RWPE2 (cell line): Measurements from ENCODE around the gene CTNNA2.

Experiments used
- ATAC-seq: fragments of 200-7000 bp; cut with Tn5 transposase; 3 replicates; pipeline ENCODE4 v1.9.1; 2021; ENCODE audit warnings: low read depth
- DNase-seq: peaks from one replicate; pipeline ENCODE4 v3.0.0-alpha.2; 2020; ENCODE audit warnings: low spot score
- H3K27ac ChIP-seq: fragments of 450-650 bp; 2 replicates; pipeline ENCODE4 v1.5.1; 2017; ENCODE audit warnings: mild to moderate bottlenecking; ENCODE audit not compliant: poor library complexity, severe bottlenecking
- H3K27me3 ChIP-seq: fragments of 250-450 bp; sonication (Bioruptor Pico); 2 replicates; pipeline ENCODE4 v1.5.1; 2021; ENCODE audit warnings: mild to moderate bottlenecking, moderate library complexity; ENCODE audit not compliant: insufficient read depth, poor library complexity, severe bottlenecking
- H3K36me3 ChIP-seq: fragments of 250-450 bp; sonication (Bioruptor Pico); 2 replicates; pipeline ENCODE4 v1.5.1; 2020; ENCODE audit warnings: low read depth, mild to moderate bottlenecking, moderate library complexity
- H3K4me1 ChIP-seq: fragments of 250-450 bp; sonication (Bioruptor Pico); 2 replicates; pipeline ENCODE4 v1.5.1; 2021; ENCODE audit warnings: mild to moderate bottlenecking, moderate library complexity; ENCODE audit not compliant: insufficient read depth, poor library complexity, severe bottlenecking
- H3K4me3 ChIP-seq: fragments of 250-450 bp; sonication (Bioruptor Pico); 2 replicates; pipeline ENCODE4 v1.5.1; 2021; ENCODE audit warnings: mild to moderate bottlenecking, moderate library complexity; ENCODE audit not compliant: severe bottlenecking
- H3K9me3 ChIP-seq: fragments of 250-450 bp; sonication (Bioruptor Pico); 2 replicates; pipeline ENCODE4 v1.5.1; 2021; ENCODE audit warnings: mild to moderate bottlenecking, moderate library complexity; ENCODE audit not compliant: severe bottlenecking
- TF ChIP-seq, protein P1 (sequence below): fragments of 450-650 bp; IDR thresholded peaks from one replicate; pipeline ENCODE4 v1.5.1; 2017; ENCODE audit warnings: mild to moderate bottlenecking, moderate library complexity; ENCODE audit not compliant: poor library complexity, severe bottlenecking

The CTNNA2 gene

DNA sequence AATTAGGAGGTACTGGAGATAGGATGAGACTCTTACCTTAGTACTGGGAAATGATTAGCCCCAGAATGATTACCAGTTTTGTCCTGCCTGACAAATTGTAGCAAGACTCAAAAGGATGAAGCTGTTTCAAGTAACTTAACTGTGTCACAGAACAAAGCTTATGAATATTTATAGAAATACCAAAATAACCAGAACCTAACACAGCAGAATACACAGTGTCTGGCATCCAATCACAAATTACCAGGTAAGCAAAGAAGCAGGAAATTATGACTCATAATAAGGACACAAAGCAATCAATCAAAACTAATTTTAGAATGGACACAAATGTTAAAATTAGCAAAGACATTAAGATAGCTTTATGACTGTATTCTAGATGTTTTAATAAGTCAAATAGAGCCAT, 91.9 kb downstream of the CTNNA2 start:
- no peak for ATAC-seq
- TF ChIP-seq, protein P1, sequence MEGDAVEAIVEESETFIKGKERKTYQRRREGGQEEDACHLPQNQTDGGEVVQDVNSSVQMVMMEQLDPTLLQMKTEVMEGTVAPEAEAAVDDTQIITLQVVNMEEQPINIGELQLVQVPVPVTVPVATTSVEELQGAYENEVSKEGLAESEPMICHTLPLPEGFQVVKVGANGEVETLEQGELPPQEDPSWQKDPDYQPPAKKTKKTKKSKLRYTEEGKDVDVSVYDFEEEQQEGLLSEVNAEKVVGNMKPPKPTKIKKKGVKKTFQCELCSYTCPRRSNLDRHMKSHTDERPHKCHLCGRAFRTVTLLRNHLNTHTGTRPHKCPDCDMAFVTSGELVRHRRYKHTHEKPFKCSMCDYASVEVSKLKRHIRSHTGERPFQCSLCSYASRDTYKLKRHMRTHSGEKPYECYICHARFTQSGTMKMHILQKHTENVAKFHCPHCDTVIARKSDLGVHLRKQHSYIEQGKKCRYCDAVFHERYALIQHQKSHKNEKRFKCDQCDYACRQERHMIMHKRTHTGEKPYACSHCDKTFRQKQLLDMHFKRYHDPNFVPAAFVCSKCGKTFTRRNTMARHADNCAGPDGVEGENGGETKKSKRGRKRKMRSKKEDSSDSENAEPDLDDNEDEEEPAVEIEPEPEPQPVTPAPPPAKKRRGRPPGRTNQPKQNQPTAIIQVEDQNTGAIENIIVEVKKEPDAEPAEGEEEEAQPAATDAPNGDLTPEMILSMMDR: no peak
- H3K9me3 ChIP-seq: peaks cover 2% of the 10 kb centered on the region
- DNase-seq: no peak
- peaks cover 16% of the 10 kb centered on the region for H3K27me3 ChIP-seq
- H3K4me1 ChIP-seq: no peaks in the 10 kb centered on the region
- no peak overlapping the region for H3K27ac ChIP-seq
- no peaks in the 10 kb centered on the region for H3K36me3 ChIP-seq
- no peak overlapping the region for H3K4me3 ChIP-seq

DNA sequence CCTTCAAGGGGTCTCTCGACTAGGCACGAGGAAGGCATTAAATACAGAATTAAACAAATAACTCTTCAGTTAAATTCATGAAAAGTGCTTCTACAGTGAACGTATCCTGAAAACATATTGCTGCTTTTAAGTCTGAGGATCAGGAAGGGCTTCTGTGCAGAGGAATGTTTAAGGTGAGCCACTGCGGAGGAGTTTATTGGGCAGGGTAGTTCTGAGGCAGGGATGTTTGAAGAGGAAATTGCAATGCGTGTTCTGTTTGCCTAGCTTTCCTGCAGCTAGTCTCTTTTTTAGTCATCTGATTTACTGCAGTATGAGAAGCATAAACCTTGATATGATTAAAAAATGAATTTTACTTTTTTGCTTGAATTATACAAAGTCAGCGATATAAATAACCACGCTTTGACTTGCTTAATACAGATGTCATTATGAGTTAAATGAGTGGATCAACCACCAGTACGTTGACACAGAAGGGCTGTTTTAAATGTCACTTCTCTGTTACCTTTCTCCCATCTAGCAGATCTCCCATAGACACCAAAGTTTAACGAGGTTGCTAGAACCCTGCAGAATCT, 98.7 kb downstream of the CTNNA2 start:
- Histone ChIP-seq H3K9me3 (peaks cover 2% of the 10 kb centered on the region), H3K4me1 (no peaks in the 10 kb centered on the region), H3K27me3 (peaks cover 27% of the 10 kb centered on the region), H3K27ac (no peak overlapping the region), H3K4me3 (no peak overlapping the region), H3K36me3 (no peaks in the 10 kb centered on the region)
- TF ChIP-seq, protein P1: no peak
- ATAC-seq: no peak
- no peak for DNase-seq

DNA sequence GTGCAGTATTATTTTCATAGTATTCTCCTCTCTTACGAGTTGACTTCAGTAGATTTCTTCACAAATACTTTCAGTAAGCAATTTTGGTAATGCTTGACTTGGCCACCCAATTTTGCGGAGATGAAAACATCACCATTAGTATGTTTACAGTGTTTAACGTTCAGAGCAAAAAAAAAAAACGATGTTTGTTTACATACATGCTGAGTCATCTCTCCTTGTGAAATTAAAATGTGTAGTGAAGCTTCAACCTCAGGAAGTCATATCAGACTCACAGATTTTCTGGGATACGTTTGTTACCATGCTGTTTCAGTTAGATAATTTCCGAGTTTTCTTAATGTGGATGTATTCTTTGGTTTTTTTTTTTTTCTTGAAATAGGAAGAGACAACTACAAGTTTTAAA, 100.1 kb downstream of the CTNNA2 start:
- H3K36me3 ChIP-seq: no peaks in the 10 kb centered on the region
- H3K4me1 ChIP-seq: no peaks in the 10 kb centered on the region
- peaks cover 16% of the 10 kb centered on the region for H3K27me3 ChIP-seq
- H3K9me3 ChIP-seq: no peaks in the 10 kb centered on the region
- no peak for ATAC-seq
- no peak for DNase-seq
- H3K27ac ChIP-seq: no peak overlapping the region
- H3K4me3 ChIP-seq: no peak overlapping the region
- TF ChIP-seq, protein P1: no peak

DNA sequence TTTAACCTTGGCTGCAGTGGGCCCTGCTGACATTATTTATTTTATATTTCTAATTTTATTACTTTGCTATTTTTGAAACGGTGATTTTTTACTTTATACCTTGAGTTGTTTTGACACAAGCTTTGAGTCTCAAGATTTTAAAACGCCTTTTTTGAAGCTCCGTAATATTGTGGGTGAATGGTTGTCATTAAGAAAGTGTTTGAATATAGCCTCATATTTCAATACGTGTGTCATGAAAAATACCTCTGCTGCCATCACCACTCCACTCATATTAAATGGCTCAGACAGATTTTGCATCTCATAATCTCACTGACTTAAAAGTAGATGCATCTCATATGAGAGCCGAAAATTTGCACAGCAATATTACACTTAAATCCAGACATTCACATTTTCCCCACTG, 106.6 kb downstream of the CTNNA2 start:
- no peaks in the 10 kb centered on the region for H3K9me3 ChIP-seq
- H3K4me1 ChIP-seq: no peaks in the 10 kb centered on the region
- no peak for ATAC-seq

DNA sequence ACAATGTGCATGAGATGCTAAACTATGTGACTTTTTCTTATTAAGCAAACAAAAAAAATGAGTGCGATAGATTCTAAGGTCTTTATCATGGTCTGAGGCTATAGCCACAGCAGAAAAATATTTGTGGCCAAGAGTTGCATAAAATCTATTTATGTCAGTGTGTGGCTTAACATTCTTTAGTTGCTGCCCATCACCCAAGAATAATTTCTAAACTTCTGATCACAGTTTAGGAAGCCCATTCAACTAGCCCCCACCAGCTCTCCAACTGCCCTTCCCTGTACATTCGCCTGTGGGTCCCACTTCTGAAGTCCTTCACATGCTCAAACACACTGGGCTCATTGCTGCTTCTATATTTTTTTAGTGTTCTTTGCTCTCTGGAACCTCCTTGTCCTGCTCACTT, 107.1 kb downstream of the CTNNA2 start:
- no peaks in the 10 kb centered on the region for H3K36me3 ChIP-seq
- H3K27me3 ChIP-seq: peaks cover 6% of the 10 kb centered on the region
- TF ChIP-seq, protein P1: no peak
- H3K4me1 ChIP-seq: no peaks in the 10 kb centered on the region
- no peak overlapping the region for H3K4me3 ChIP-seq
- DNase-seq (no peak), ATAC-seq (no peak)
- no peak overlapping the region for H3K27ac ChIP-seq
- H3K9me3 ChIP-seq: no peaks in the 10 kb centered on the region

More for the DNA sequence above, 106.6 kb downstream of the CTNNA2 start:
- Histone ChIP-seq H3K27me3 (peaks cover 6% of the 10 kb centered on the region), H3K36me3 (no peaks in the 10 kb centered on the region), H3K4me3 (no peak overlapping the region), H3K27ac (no peak overlapping the region)
- DNase-seq: no peak
- TF ChIP-seq, protein P1: no peak
